Activated naive CD8-positive, alpha-beta T cell treated with anti-CD3 and anti-CD28 coated beads, Interleukin-2, amount 10 ng/mL, durations not matched to agents 7 days and 5 days (primary cell): ENCODE results near the gene TDRD6. TPM values are rescaled to one million over a fixed set of nuclear protein-coding genes. Genes with fewer than 3 reads are reported as not detected.

Experiments
- ATAC-seq: fragments of 150-1000 bp; cut with Tn5 transposase; one replicate; pipeline ENCODE4 v1.10.0; 2021; ENCODE audit warnings: low read depth, moderate library complexity
- POLR2A ChIA-PET: fragments of 350-600 bp; sonication (Branson Sonifier 250); formaldehyde crosslinking; loops from one replicate; lab custom pipeline; 2021; ENCODE audit warnings: antibody characterized with exemption; lab: Charles Lee
- DNase-seq: peaks from one replicate; pipeline ENCODE4 v3.0.0; 2021
- H3K27ac Mint-ChIP-seq: one replicate; pipeline ENCODE4 v1.8.0; 2022; ENCODE audit warnings: mild to moderate bottlenecking, mixed read lengths
- H3K27me3 Mint-ChIP-seq: one replicate; pipeline ENCODE4 v1.8.0; 2022; ENCODE audit warnings: mild to moderate bottlenecking, moderate library complexity, mixed read lengths
- H3K36me3 Mint-ChIP-seq: one replicate; pipeline ENCODE4 v1.8.0; 2021; ENCODE audit warnings: mild to moderate bottlenecking, mixed read lengths
- H3K4me1 Mint-ChIP-seq: one replicate; pipeline ENCODE4 v1.8.0; 2021; ENCODE audit warnings: mixed read lengths
- H3K4me3 Mint-ChIP-seq: one replicate; pipeline ENCODE4 v1.8.0; 2022; ENCODE audit warnings: mild to moderate bottlenecking, moderate library complexity, mixed read lengths
- H3K9me3 Mint-ChIP-seq: one replicate; pipeline ENCODE4 v1.8.0; 2021; ENCODE audit warnings: mixed read lengths
- total RNA-seq, 2 experiments: library from RNA; stranded (reverse); gene quantifications; one replicate each; pipeline ENCODE4 v1.2.3, GENCODE V29; 2021

The TDRD6 gene
- total RNA-seq, 2 experiments from 2014 or later, result not detected

GRCh38 chr6:46653439-46654195, 34.1 kb upstream of the TDRD6 start:
- Mint-ChIP-seq H3K4me1 (peaks cover 14% of the 10 kb centered on the region), H3K27me3 (peaks cover 48% of the 10 kb centered on the region), H3K36me3 (no peaks in the 10 kb centered on the region), H3K4me3 (peak overlapping the region; percentile 90), H3K27ac (no peak overlapping the region), H3K9me3 (no peaks in the 10 kb centered on the region)
- ATAC-seq (no peak), DNase-seq (no peak)
- POLR2A ChIA-PET, result no interaction called here

DNA sequence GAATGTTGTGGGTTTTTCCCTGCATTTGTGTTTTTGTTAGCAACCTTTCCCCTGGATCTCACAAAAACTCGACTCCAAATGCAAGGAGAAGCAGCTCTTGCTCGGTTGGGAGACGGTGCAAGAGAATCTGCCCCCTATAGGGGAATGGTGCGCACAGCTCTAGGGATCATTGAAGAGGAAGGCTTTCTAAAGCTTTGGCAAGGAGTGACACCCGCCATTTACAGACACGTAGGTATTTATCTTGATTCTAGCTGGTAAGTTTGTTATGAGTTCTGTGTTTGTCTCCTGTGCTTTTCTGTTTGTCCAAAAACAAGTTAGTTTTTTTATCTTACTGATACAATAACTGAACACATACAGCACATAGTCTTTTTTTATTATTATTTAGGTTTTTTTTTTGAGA, 31.9 kb upstream of the TDRD6 start:
- no peak overlapping the region for H3K27ac Mint-ChIP-seq
- H3K27me3 Mint-ChIP-seq, result peaks cover 39% of the 10 kb centered on the region
- no peaks in the 10 kb centered on the region for H3K36me3 Mint-ChIP-seq
- DNase-seq (no peak), ATAC-seq (no peak)
- no peak overlapping the region for H3K4me3 Mint-ChIP-seq
- H3K4me1 Mint-ChIP-seq, result peaks cover 14% of the 10 kb centered on the region
- no peaks in the 10 kb centered on the region for H3K9me3 Mint-ChIP-seq
- POLR2A ChIA-PET, result no interaction called here

DNA sequence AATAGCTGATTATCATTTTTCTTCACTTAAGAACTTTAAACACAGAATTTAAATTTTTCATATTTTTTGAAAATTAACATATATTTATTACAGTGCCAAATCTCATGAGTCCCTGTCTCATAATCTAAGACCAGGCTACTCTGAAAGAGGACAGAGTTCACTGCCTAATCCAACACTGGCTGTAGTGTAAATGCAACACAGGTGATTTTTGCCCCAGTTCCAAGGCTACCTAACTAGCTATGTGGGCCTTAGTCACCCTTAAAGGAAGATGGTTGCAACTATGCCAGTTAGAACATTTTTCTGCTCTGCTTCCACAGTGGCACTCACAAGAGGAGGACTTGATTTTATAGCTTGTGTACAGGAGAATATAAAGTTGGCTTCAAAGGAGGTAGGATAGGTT, 30.0 kb upstream of the TDRD6 start:
- ATAC-seq, result no peak
- Mint-ChIP-seq H3K27ac (no peak overlapping the region), H3K4me3 (no peak overlapping the region), H3K9me3 (no peaks in the 10 kb centered on the region), H3K4me1 (peaks cover 6% of the 10 kb centered on the region), H3K36me3 (no peaks in the 10 kb centered on the region), H3K27me3 (peaks cover 22% of the 10 kb centered on the region)
- no peak for DNase-seq
- POLR2A ChIA-PET, result no interaction called here

GRCh38 chr6:46661483-46661882, 26.2 kb upstream of the TDRD6 start:
- DNase-seq, result no peak
- H3K36me3 Mint-ChIP-seq, result no peaks in the 10 kb centered on the region
- H3K4me1 Mint-ChIP-seq, result no peaks in the 10 kb centered on the region
- no peaks in the 10 kb centered on the region for H3K27me3 Mint-ChIP-seq
- H3K9me3 Mint-ChIP-seq, result no peaks in the 10 kb centered on the region
- no peak for ATAC-seq
- POLR2A ChIA-PET, result no interaction called here
- no peak overlapping the region for H3K27ac Mint-ChIP-seq
- no peak overlapping the region for H3K4me3 Mint-ChIP-seq

DNA sequence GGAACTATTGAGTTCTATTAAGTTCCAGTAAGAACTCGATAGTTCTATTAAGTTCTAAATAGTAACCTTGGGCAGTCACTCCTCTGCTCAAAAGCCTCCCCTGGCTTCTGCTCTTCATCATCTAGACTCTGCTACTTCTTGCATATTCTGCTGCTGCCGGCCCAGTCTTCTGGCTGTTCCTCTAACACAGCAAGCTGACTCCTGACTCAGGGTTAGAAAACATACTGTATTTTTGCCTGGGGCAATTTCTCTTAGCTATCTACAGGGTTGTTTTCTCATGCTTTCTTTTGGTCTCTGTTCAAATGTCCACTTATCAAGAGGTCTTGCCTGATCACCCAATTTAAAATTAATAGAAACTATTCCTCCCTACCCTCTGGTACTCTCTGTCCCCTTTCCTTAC, 20.3 kb upstream of the TDRD6 start:
- H3K4me1 Mint-ChIP-seq, result no peaks in the 10 kb centered on the region
- no peak for DNase-seq
- no peaks in the 10 kb centered on the region for H3K27me3 Mint-ChIP-seq
- no peak for ATAC-seq
- POLR2A ChIA-PET, result no interaction called here
- no peaks in the 10 kb centered on the region for H3K9me3 Mint-ChIP-seq
- no peak overlapping the region for H3K27ac Mint-ChIP-seq
- no peak overlapping the region for H3K4me3 Mint-ChIP-seq
- H3K36me3 Mint-ChIP-seq, result no peaks in the 10 kb centered on the region

DNA sequence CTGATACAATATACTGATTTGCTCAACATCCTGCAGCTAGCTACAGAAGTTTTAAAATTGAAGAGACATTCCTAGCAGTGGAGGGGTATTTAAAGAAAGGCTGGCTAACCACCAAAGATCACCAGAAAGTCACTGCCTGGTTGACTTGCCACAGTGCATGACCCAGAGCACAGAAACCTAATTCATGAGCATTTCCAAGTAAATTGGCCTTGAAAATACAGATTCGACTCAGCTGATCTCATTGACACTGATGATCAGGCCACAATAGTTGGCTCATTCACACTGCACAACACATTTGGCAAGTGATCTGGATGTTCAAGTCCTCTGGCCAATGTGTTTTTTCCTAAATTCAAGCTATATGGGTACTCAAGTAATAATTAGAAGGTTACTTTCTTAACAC, 13.3 kb upstream of the TDRD6 start:
- no peaks in the 10 kb centered on the region for H3K4me1 Mint-ChIP-seq
- ATAC-seq (no peak), DNase-seq (no peak)
- H3K9me3 Mint-ChIP-seq, result no peaks in the 10 kb centered on the region
- no peak overlapping the region for H3K4me3 Mint-ChIP-seq
- H3K27ac Mint-ChIP-seq, result no peak overlapping the region
- POLR2A ChIA-PET, result no interaction called here
- no peaks in the 10 kb centered on the region for H3K36me3 Mint-ChIP-seq
- no peaks in the 10 kb centered on the region for H3K27me3 Mint-ChIP-seq

GRCh38 chr6:46676604-46677313, 10.9 kb upstream of the TDRD6 start:
- DNase-seq, result no peak
- ATAC-seq, result no peak
- no peaks in the 10 kb centered on the region for H3K4me1 Mint-ChIP-seq

GRCh38 chr6:46677314-46677654, 10.4 kb upstream of the TDRD6 start:
- Mint-ChIP-seq H3K27me3 (peaks cover 2% of the 10 kb centered on the region), H3K36me3 (no peaks in the 10 kb centered on the region), H3K4me3 (no peak overlapping the region), H3K4me1 (no peaks in the 10 kb centered on the region), H3K27ac (no peak overlapping the region), H3K9me3 (no peaks in the 10 kb centered on the region)
- ATAC-seq (no peak), DNase-seq (no peak)
- POLR2A ChIA-PET, result no interaction called here

More at GRCh38 chr6:46676604-46677313, 10.9 kb upstream of the TDRD6 start:
- POLR2A ChIA-PET, result no interaction called here
- Mint-ChIP-seq H3K27ac (no peak overlapping the region), H3K9me3 (no peaks in the 10 kb centered on the region), H3K4me3 (no peak overlapping the region), H3K36me3 (no peaks in the 10 kb centered on the region), H3K27me3 (peaks cover 2% of the 10 kb centered on the region)

GRCh38 chr6:46684771-46685170, 2.9 kb upstream of the TDRD6 start:
- Mint-ChIP-seq H3K27me3 (peaks cover 7% of the 10 kb centered on the region), H3K4me3 (no peak overlapping the region), H3K36me3 (no peaks in the 10 kb centered on the region), H3K4me1 (no peaks in the 10 kb centered on the region), H3K9me3 (peaks cover 2% of the 10 kb centered on the region), H3K27ac (no peak overlapping the region)
- ATAC-seq (no peak), DNase-seq (no peak)
- POLR2A ChIA-PET, result no interaction called here

DNA sequence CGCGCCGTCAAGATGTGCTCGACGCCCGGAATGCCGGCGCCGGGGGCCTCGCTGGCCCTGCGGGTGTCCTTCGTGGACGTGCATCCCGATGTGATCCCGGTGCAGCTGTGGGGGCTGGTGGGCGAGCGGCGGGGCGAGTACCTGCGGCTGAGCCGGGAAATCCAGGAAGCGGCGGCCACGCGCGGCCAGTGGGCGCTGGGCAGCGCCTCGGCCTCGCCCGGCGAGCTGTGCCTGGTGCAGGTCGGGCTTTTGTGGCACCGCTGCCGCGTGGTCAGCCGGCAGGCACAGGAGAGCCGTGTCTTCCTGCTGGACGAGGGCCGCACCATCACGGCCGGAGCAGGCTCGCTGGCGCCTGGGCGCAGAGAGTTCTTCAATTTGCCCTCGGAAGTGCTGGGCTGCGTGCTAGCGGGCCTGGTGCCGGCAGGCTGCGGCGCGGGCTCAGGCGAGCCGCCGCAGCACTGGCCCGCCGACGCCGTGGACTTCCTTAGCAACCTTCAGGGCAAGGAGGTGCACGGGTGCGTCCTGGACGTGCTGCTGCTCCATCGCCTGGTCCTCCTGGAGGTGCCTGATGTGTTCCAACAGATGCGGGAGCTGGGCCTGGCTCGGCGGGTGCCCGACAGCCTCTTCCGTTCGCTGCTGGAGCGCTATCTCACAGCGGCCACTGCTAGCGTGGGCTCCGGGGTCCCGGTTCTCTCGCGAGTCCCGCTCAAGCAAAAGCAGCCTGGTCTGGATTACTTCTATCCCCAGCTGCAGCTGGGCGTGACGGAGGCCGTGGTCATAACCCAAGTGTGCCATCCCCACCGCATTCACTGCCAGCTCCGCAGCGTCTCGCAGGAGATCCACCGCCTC, 656 bp downstream of the TDRD6 start:
- POLR2A ChIA-PET, result no interaction called here
- ATAC-seq, result no peak
- Mint-ChIP-seq H3K36me3 (no peaks in the 10 kb centered on the region), H3K27me3 (peaks cover 14% of the 10 kb centered on the region), H3K27ac (no peak overlapping the region), H3K4me3 (no peak overlapping the region), H3K4me1 (no peaks in the 10 kb centered on the region), H3K9me3 (peaks cover 2% of the 10 kb centered on the region)
- no peak for DNase-seq

- POLR2A ChIA-PET, result no interaction called here
- ATAC-seq (no peak), DNase-seq (no peak)
- Mint-ChIP-seq H3K4me3 (no peak overlapping the region), H3K27me3 (peaks cover 19% of the 10 kb centered on the region), H3K36me3 (no peaks in the 10 kb centered on the region), H3K27ac (no peak overlapping the region), H3K9me3 (peaks cover 2% of the 10 kb centered on the region), H3K4me1 (no peaks in the 10 kb centered on the region)
These were observed 1.3 kb downstream of the TDRD6 start for GRCh38 chr6:46688966-46689335.

DNA sequence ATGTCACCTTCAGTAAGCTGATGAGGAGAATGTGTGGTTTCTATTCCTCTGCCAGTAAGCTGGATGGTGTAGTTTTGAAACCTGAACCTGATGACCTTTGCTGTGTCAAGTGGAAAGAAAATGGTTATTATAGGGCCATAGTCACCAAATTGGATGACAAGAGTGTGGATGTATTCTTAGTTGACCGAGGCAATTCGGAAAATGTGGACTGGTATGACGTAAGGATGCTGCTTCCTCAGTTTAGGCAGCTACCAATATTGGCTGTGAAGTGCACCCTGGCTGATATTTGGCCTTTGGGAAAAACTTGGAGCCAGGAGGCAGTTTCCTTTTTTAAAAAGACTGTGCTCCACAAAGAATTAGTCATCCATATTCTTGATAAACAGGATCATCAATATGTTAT, 2.0 kb downstream of the TDRD6 start:
- H3K4me1 Mint-ChIP-seq, result no peaks in the 10 kb centered on the region
- no peak for ATAC-seq
- no peak overlapping the region for H3K27ac Mint-ChIP-seq
- H3K9me3 Mint-ChIP-seq, result peaks cover 2% of the 10 kb centered on the region
- POLR2A ChIA-PET, result no interaction called here
- H3K27me3 Mint-ChIP-seq, result peaks cover 19% of the 10 kb centered on the region
- DNase-seq, result no peak
- H3K36me3 Mint-ChIP-seq, result no peaks in the 10 kb centered on the region
- H3K4me3 Mint-ChIP-seq, result no peak overlapping the region

DNA sequence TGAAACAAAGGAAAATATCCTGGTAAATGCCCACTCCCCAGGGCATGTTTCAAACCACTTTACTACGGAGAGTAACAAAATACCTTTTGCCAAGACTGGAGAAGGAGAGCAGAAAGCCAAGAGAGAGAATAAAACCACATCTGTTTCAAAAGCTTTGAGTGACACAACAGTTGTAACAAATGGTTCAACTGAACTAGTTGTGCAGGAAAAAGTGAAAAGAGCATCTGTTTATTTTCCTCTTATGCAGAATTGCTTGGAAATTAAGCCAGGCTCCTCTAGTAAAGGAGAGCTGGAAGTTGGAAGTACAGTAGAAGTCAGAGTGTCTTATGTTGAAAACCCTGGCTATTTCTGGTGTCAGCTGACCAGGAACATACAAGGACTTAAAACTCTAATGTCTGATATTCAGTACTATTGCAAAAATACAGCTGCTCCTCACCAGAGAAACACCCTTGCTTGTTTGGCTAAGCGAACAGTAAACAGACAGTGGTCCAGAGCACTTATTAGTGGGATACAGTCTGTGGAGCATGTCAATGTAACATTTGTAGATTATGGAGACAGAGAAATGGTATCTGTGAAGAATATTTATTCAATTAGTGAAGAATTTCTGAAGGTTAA, 2.6 kb downstream of the TDRD6 start:
- no peaks in the 10 kb centered on the region for H3K36me3 Mint-ChIP-seq
- ATAC-seq, result no peak
- no peak overlapping the region for H3K4me3 Mint-ChIP-seq
- H3K27ac Mint-ChIP-seq, result no peak overlapping the region
- POLR2A ChIA-PET, result no interaction called here
- DNase-seq, result no peak
- H3K27me3 Mint-ChIP-seq, result peaks cover 16% of the 10 kb centered on the region
- H3K9me3 Mint-ChIP-seq, result peaks cover 2% of the 10 kb centered on the region
- no peaks in the 10 kb centered on the region for H3K4me1 Mint-ChIP-seq
